ENCODE data around the gene SLC25A4.

Gene SLC25A4

GRCh38 chr4:185142912-185143600 is at the start of gene SLC25A4:
SLC25A4 (plus strand) TSS chr4:185143266; CDS start chr4:185143373, 107 bp downstream.
- H3K4me3 ChIP-seq (ENCODE audit: low read depth, low read length), result peak within 1 kb of the TSS; percentile 72
- TF ChIP-seq CTCF (IDR thresholded peaks at IDR 0.05; ENCODE audit: control insufficient read depth, extremely low read depth, insufficient read depth), result peak; percentile 49
- DNase-seq (ENCODE audit: low read depth), result peak; percentile 32

- DNase-seq (ENCODE audit: low read depth), result no peak
- TF ChIP-seq CTCF (IDR thresholded peaks at IDR 0.05; ENCODE audit: control insufficient read depth, extremely low read depth, insufficient read depth), result no peak
- no peak overlapping the region for H3K4me3 ChIP-seq (ENCODE audit: low read depth, low read length)
These were observed 49.5 kb upstream of the SLC25A4 start for GRCh38 chr4:185093603-185094002.

GRCh38 chr4:185096032-185096653 is 46.9 kb upstream of the SLC25A4 start:
- peak; percentile 40 for DNase-seq (ENCODE audit: low read depth)
- no peak overlapping the region for H3K4me3 ChIP-seq (ENCODE audit: low read depth, low read length)
- TF ChIP-seq CTCF (IDR thresholded peaks at IDR 0.05; ENCODE audit: control insufficient read depth, extremely low read depth, insufficient read depth), result peak; percentile 57

- DNase-seq (ENCODE audit: low read depth), result no peak
- TF ChIP-seq CTCF (IDR thresholded peaks at IDR 0.05; ENCODE audit: control insufficient read depth, extremely low read depth, insufficient read depth), result no peak
- no peak overlapping the region for H3K4me3 ChIP-seq (ENCODE audit: low read depth, low read length)
These were observed 44.6 kb upstream of the SLC25A4 start for GRCh38 chr4:185098474-185098873.

- DNase-seq (ENCODE audit: low read depth), result no peak
- no peak overlapping the region for H3K4me3 ChIP-seq (ENCODE audit: low read depth, low read length)
- TF ChIP-seq CTCF (IDR thresholded peaks at IDR 0.05; ENCODE audit: control insufficient read depth, extremely low read depth, insufficient read depth), result no peak
These were observed 43.9 kb upstream of the SLC25A4 start for GRCh38 chr4:185099024-185099682.

- no peak for DNase-seq (ENCODE audit: low read depth)
- H3K4me3 ChIP-seq (ENCODE audit: low read depth, low read length), result no peak overlapping the region
- TF ChIP-seq CTCF (IDR thresholded peaks at IDR 0.05; ENCODE audit: control insufficient read depth, extremely low read depth, insufficient read depth), result no peak
These were observed 43.1 kb upstream of the SLC25A4 start for GRCh38 chr4:185099940-185100339.
